Measurements from ENCODE around the gene GFOD1. TPM values are rescaled to one million over a fixed set of nuclear protein-coding genes. Genes with fewer than 3 reads are reported as not detected.

The GFOD1 gene
- total RNA-seq, 1 donor from 2014 or later: 33.7 TPM

DNA sequence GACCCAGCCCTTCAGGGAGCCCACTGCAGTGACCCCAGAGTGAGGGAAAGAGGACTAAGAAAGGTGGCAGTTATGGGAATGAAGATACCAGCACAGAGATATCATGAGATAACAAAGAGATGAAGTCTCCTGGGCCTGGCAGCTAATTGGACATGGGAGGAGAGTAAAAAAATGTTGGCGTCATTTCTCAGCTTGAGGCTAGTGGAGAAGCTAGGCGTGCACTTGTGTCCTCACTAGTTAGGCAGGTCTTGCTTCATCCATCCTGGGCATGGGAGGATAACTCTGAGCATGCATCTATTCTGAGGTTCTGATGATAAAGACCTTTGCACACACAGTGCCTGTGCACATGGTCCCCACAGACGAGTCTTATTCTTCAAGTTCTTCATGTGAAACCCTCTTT, 4.1 kb upstream of the GFOD1 start:
- DNase-seq: no peak
- ATAC-seq: no peak
- intact Hi-C loops (cut with micrococcal nuclease): no loop called here

DNA sequence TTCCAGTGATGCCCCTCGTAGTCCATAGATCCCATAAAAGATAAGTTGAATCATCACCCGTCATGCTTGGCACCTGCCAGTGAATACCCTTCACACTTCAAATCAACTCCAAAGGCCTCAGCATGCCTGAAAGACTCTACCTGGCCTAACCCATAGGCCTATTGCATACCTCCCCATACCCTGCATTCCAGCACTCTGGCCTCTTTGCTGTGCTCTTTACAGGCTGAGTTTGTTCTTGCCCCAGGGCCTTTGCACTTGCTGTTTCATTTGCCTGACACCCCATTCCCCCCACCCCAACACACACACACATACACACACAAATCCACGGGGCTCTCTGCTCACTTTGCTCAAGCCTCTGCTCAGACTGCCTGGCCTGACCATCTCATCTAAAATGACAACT, 3.0 kb upstream of the GFOD1 start:
- no peak for ATAC-seq
- no peak for DNase-seq
- intact Hi-C loops (cut with micrococcal nuclease): no loop called here

GRCh38 chr6:13488896-13489237, 1.5 kb upstream of the GFOD1 start:
- ATAC-seq (no peak), DNase-seq (no peak)
- intact Hi-C loops (cut with micrococcal nuclease): no loop called here

DNA sequence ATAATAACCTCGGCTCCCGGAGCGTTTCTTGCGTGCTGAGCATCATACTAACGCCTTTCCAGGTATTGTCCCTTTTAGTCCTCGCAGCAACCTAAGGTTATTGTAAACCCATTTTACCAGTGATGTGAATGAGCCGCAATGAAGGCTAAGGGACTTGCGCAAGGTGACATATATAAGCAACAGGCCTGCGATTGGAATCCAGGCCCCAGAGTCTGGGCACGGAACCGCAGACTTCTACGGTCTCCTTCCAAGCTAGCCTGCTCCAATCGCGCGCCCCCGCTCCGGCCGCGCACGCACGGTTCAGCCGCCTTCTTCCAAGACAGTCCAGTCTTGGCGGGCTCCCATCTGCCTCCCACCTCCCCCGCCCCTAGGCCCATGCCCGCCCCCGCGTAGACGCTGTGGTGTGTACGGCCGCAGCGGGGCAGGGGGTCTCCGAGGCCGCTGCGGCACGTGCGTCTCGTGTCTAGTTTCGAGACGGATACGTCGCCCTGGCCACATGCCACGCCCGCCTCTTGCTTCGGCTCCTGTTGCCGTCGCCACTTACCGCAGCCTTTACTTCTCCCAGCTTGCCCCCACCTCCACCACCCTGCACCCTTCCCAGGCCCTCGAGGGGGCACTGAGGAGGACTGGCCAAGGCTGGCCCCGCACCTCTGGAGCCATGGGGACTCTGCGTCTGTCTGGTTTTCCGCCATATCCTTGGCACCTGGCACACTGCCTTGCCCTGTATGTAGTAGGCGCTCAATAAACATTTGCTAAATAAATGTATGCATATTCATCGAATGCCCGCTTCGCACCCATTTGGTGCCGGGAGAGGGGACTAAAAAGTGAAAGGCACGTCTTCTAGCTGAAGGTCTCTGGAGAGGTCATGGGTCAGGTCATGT, 855 bp upstream of the GFOD1 start:
- DNase-seq (peak; percentile 77), ATAC-seq (peak; percentile 14)
- intact Hi-C loops (cut with micrococcal nuclease): no loop called here

DNA sequence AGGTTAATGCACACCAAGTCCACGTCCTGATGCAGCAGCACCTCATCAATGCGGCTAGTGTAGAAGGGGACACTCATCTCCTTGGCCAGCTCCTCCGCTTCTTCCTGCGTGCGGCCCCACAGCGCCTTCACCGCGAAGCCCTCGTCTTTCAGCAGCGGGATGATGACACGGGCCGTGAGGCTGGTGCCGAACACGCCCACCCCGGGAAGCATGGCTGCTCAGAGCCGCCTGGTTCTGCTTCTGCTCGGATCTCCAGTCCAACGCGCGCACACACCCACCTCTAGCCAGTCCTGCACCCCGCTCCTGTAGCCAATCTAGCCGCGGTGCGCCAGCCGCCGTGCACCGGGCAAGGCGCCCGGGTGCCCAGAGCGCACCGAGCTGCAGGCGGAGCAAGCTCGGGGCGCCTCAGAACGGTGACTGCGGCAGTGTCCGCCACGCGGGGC, 700 bp downstream of the GFOD1 start:
- peak; percentile 48 for ATAC-seq
- peak; percentile 74 for DNase-seq
- intact Hi-C loops (cut with micrococcal nuclease): no loop called here

- intact Hi-C loops (cut with micrococcal nuclease): no loop called here
- peak; percentile 8 for ATAC-seq
- peak; percentile 60 for DNase-seq
These were observed 1.4 kb downstream of the GFOD1 start for GRCh38 chr6:13485923-13486562.

- intact Hi-C loops (cut with micrococcal nuclease): no loop called here
- no peak for ATAC-seq
These were observed 2.1 kb downstream of the GFOD1 start for GRCh38 chr6:13485303-13485702.

GRCh38 chr6:13484827-13485226, 2.6 kb downstream of the GFOD1 start:
- intact Hi-C loops (cut with micrococcal nuclease): no loop called here
- DNase-seq (no peak), ATAC-seq (no peak)

More at GRCh38 chr6:13485303-13485702, 2.1 kb downstream of the GFOD1 start:
- no peak for DNase-seq

- ATAC-seq: no peak
- intact Hi-C loops (cut with micrococcal nuclease): no loop called here
These were observed 3.2 kb downstream of the GFOD1 start for GRCh38 chr6:13484138-13484708.

DNA sequence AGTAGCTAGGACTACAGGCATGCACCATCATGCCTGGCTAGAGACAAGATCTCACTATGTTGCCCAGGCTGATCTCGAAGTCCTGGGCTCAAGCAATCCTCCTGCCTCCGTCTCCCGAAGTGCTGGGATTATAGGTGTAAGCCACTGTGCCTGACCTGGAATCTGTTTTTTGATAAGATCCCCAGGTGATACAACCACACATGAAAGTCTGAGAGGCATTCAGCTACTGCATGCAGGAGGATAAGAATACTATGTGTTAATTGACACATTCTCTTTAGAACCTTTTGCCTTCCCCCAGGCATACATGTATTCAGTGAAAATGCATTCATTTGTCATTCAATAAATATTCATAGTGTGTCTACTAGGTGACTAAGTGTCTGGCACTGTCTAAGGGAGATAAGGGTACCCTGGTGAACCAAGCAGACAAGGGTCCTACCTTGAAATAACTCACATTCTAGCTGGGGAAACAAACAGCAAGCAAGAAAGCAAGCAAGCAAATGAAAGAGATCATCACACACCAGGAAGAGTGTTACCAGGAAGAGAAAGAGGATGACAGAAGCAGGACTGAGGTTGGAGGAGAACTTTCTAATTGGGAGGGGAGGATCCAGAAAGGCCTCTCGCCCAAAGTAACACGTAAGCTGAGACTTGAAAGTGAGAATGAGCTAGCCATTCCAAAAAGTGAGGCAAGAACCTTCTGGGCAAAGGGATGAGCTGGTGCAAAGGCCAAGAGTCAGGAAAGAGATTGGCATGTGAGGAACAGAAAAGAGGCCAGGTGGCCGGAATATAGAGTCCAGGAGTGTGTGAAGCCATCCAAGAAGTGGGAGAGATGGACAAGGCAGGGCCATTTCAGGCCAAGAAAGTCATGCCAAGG, 6.5 kb downstream of the GFOD1 start:
- ATAC-seq: no peak
- intact Hi-C loops (cut with micrococcal nuclease): no loop called here
- DNase-seq: no peak

More at GRCh38 chr6:13484138-13484708, 3.2 kb downstream of the GFOD1 start:
- DNase-seq: no peak

GRCh38 chr6:13479971-13480434, 7.4 kb downstream of the GFOD1 start:
- DNase-seq: no peak
- no peak for ATAC-seq
- intact Hi-C loops (cut with micrococcal nuclease): no loop called here

GRCh38 chr6:13479206-13479800, 8.1 kb downstream of the GFOD1 start:
- no peak for ATAC-seq
- intact Hi-C loops (cut with micrococcal nuclease): no loop called here
- no peak for DNase-seq

- ATAC-seq (no peak), DNase-seq (no peak)
- intact Hi-C loops (cut with micrococcal nuclease): no loop called here
These were observed 8.9 kb downstream of the GFOD1 start for GRCh38 chr6:13478525-13478966.

GRCh38 chr6:13474787-13475186, 12.6 kb downstream of the GFOD1 start:
- intact Hi-C loops (cut with micrococcal nuclease): no loop called here
- DNase-seq: no peak
- ATAC-seq: no peak

GRCh38 chr6:13474360-13474759, 13.0 kb downstream of the GFOD1 start:
- no peak for ATAC-seq
- intact Hi-C loops (cut with micrococcal nuclease): no loop called here
- no peak for DNase-seq

DNA sequence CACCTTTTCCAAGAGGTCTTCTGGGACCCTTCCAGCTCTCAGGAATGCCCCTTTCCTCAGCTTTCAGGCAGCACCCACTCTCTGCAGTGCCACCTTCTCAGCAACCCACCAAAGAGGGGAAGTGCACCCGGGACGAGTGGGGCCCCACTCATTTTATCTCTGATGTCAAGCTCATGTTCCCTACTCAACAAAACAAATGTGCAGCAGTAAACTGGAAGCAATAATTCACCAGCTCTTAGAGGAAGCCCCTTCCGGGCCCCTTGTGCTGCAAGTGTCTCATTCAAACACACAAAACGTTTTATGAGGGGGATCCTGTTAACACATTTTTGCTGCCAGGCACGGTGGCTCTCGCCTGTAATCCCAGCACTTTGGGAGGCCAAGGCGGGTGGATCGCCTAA, 13.6 kb downstream of the GFOD1 start:
- DNase-seq (no peak), ATAC-seq (no peak)
- intact Hi-C loops (cut with micrococcal nuclease): no loop called here

DNA sequence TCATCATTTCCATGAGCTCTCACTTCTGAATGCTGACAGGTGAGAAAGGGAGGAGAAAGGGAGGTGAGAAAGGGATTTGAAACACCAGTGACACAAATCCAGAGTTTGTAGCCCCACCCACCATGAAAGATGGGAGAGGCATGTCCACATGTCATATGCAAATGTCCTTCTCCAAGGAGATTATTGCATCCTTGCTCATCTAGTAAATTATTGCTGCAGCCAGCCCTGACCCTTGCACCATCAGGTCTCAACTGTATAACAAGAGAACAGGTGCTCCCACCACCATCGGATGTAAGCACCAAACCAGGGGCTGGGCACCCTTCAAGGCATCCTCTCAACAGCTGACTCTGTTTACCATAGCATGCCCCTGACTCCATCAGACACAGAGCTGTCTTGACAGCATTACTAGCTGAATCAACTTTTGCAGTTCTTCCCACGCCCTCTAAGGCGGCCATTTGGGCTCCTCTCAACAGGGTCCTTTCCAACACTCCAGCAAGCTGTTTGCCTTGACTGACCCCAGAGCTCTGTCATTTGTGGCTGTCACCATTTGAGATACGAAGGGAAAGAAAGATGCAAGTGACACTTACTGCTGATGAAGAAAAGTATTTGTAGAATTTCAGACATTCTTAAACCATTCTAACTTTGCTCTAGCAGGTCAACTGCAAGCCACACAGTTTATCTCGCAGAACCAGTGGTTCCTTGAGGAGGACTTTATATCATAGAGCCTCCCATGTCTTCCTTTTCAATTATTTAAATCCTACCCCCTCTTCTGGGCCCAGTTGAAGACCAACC, 14.2 kb downstream of the GFOD1 start:
- ATAC-seq (no peak), DNase-seq (no peak)
- intact Hi-C loops (cut with micrococcal nuclease): no loop called here

GRCh38 chr6:13472099-13472498, 15.3 kb downstream of the GFOD1 start:
- no peak for ATAC-seq
- intact Hi-C loops (cut with micrococcal nuclease): no loop called here
- DNase-seq: no peak

All from left ventricle myocardium superior (tissue), 1 donor.